Activated naive CD4-positive, alpha-beta T cell treated with anti-CD3 and anti-CD28 coated beads for 36 hours (primary cell): ENCODE measurements around the gene PIGS. TPM values are rescaled to one million over a fixed set of nuclear protein-coding genes. Genes with fewer than 3 reads are reported as not detected.
"Not testable (repeated sequence)": the region's sequence is repeated elsewhere in the genome, so short reads cannot be mapped to it uniquely, and the experiment has no call there.

Experiments used
- CTCF ChIA-PET: fragments of 350-600 bp; sonication (Branson Sonifier 250); formaldehyde crosslinking; loops from one replicate; lab custom pipeline; 2021; ENCODE audit warnings: antibody characterized with exemption; lab: Charles Lee
- DNase-seq: peaks from one replicate; pipeline ENCODE4 v3.0.0-alpha.2; 2020
- H3K27ac Mint-ChIP-seq: one replicate; pipeline ENCODE4 v1.8.0; 2021; ENCODE audit warnings: mild to moderate bottlenecking, mixed read lengths
- H3K27me3 Mint-ChIP-seq: one replicate; pipeline ENCODE4 v1.8.0; 2021; ENCODE audit warnings: low read depth, mixed read lengths
- H3K36me3 Mint-ChIP-seq: one replicate; pipeline ENCODE4 v1.8.0; 2021; ENCODE audit warnings: low read depth, mixed read lengths
- H3K4me1 Mint-ChIP-seq: one replicate; pipeline ENCODE4 v1.8.0; 2021; ENCODE audit warnings: low read depth, mixed read lengths
- H3K4me3 Mint-ChIP-seq: one replicate; pipeline ENCODE4 v1.8.0; 2021; ENCODE audit warnings: mild to moderate bottlenecking, moderate library complexity, mixed read lengths
- H3K9me3 Mint-ChIP-seq: one replicate; pipeline ENCODE4 v1.8.0; 2021; ENCODE audit warnings: mixed read lengths
- intact Hi-C: fragments of 100-400 bp; cut with micrococcal nuclease; formaldehyde crosslinking; loops from one replicate; pipeline ENCODE4 v1.15.1; 2023
- total RNA-seq, 2 experiments: library from RNA; stranded (reverse); gene quantifications; one replicate each; pipeline ENCODE4 v1.2.3, GENCODE V29; 2021

Gene PIGS
- total RNA-seq = 10 to 100 TPM; 34.8 to 36.0 TPM

- H3K4me3 Mint-ChIP-seq = peak within 1 kb of the TSS; percentile 85
- peaks cover 51% of the 10 kb centered on the region for H3K4me1 Mint-ChIP-seq
- intact Hi-C loops = loop anchor here (1.0 to 10.0 kb wide), 6 partner anchors 22 to 527 kb away; partner anchors contain the start of genes BLTP2, IFT20, NLK and PHF12
- no peaks in the 10 kb centered on the region for H3K9me3 Mint-ChIP-seq
- H3K36me3 Mint-ChIP-seq = peaks cover 20% of the 10 kb centered on the region
- peak within 1 kb of the TSS; percentile 91 for H3K27ac Mint-ChIP-seq
- H3K27me3 Mint-ChIP-seq = no peaks in the 10 kb centered on the region
- CTCF ChIA-PET = interaction anchor here (0.6 to 3.8 kb wide), 8 partner anchors 14 to 101 kb away, joined by 3 to 24 read pairs (median 3); partner anchors contain the start of gene SPAG5
- DNase-seq = peak; percentile 96
These were observed at the start of gene PIGS for GRCh38 chr17:28571361-28572122. PIGS (minus strand) TSS chr17:28571524; CDS start chr17:28571496, 28 bp downstream.

- Mint-ChIP-seq H3K27me3 (no peaks in the 10 kb centered on the region), H3K9me3 (no peaks in the 10 kb centered on the region), H3K36me3 (peaks cover 30% of the 10 kb centered on the region), H3K27ac (no peak overlapping the region), H3K4me1 (no peaks in the 10 kb centered on the region), H3K4me3 (no peak overlapping the region)
- CTCF ChIA-PET = no interaction called here
- no peak for DNase-seq
- intact Hi-C loops = no loop called here
These were observed 48.7 kb upstream of the PIGS start for GRCh38 chr17:28620010-28620409.

- no peaks in the 10 kb centered on the region for H3K9me3 Mint-ChIP-seq
- H3K4me3 Mint-ChIP-seq = no peak overlapping the region
- no peaks in the 10 kb centered on the region for H3K27me3 Mint-ChIP-seq
- intact Hi-C loops = no loop called here
- CTCF ChIA-PET = interaction anchor here (0.6 to 1.1 kb wide), 4 partner anchors 16 to 135 kb away, joined by 3 to 4 read pairs (median 3); no protein-coding TSS in a partner anchor
- H3K36me3 Mint-ChIP-seq = peaks cover 31% of the 10 kb centered on the region
- H3K4me1 Mint-ChIP-seq = peaks cover 3% of the 10 kb centered on the region
- no peak overlapping the region for H3K27ac Mint-ChIP-seq
- DNase-seq = no peak
These were observed 47.1 kb upstream of the PIGS start for GRCh38 chr17:28618464-28618863.

GRCh38 chr17:28616281-28616680 is 45.0 kb upstream of the PIGS start:
- no peak for DNase-seq
- CTCF ChIA-PET = no interaction called here
- no peak overlapping the region for H3K4me3 Mint-ChIP-seq
- peaks cover 3% of the 10 kb centered on the region for H3K4me1 Mint-ChIP-seq
- H3K27me3 Mint-ChIP-seq = no peaks in the 10 kb centered on the region
- intact Hi-C loops = no loop called here
- H3K36me3 Mint-ChIP-seq = peaks cover 26% of the 10 kb centered on the region
- H3K27ac Mint-ChIP-seq = no peak overlapping the region
- no peaks in the 10 kb centered on the region for H3K9me3 Mint-ChIP-seq

GRCh38 chr17:28615260-28615940 is 44.1 kb upstream of the PIGS start:
- Mint-ChIP-seq H3K27ac (no peak overlapping the region), H3K27me3 (no peaks in the 10 kb centered on the region), H3K9me3 (no peaks in the 10 kb centered on the region), H3K36me3 (peaks cover 26% of the 10 kb centered on the region), H3K4me1 (peaks cover 3% of the 10 kb centered on the region), H3K4me3 (no peak overlapping the region)
- CTCF ChIA-PET = no interaction called here
- DNase-seq = no peak
- intact Hi-C loops = no loop called here

GRCh38 chr17:28613931-28614381 is 42.6 kb upstream of the PIGS start, which contains the start of gene RSKR:
RSKR (minus strand) TSS chr17:28614185; CDS start chr17:28614161, 24 bp downstream.
- CTCF ChIA-PET = interaction anchor here (1.3 kb wide), 1 partner anchor 23 kb away, joined by 7 read pairs; no protein-coding TSS in a partner anchor
- Mint-ChIP-seq H3K27me3 (no peaks in the 10 kb centered on the region), H3K9me3 (no peaks in the 10 kb centered on the region), H3K27ac (no peak within 1 kb of the TSS), H3K4me3 (no peak within 1 kb of the TSS), H3K4me1 (peaks cover 3% of the 10 kb centered on the region), H3K36me3 (peaks cover 27% of the 10 kb centered on the region)
- intact Hi-C loops = loop anchor here (1.0 kb wide), 2 partner anchors 66 to 120 kb away; no protein-coding TSS in a partner anchor
- no peak for DNase-seq

GRCh38 chr17:28612936-28613872 is 41.9 kb upstream of the PIGS start:
- peak; percentile 52 for DNase-seq
- no peaks in the 10 kb centered on the region for H3K9me3 Mint-ChIP-seq
- intact Hi-C loops = loop anchor here (1.0 kb wide), 2 partner anchors 65 to 119 kb away; no protein-coding TSS in a partner anchor
- CTCF ChIA-PET = interaction anchor here (0.6 to 1.6 kb wide), 17 partner anchors 9 to 183 kb away, joined by 3 to 10 read pairs (median 4); partner anchors contain the start of genes BLTP2, PIGS and SPAG5
- no peak overlapping the region for H3K4me3 Mint-ChIP-seq
- H3K36me3 Mint-ChIP-seq = peaks cover 24% of the 10 kb centered on the region
- H3K27me3 Mint-ChIP-seq = no peaks in the 10 kb centered on the region
- no peak overlapping the region for H3K27ac Mint-ChIP-seq
- H3K4me1 Mint-ChIP-seq = peaks cover 3% of the 10 kb centered on the region

- no peak overlapping the region for H3K4me3 Mint-ChIP-seq
- H3K27me3 Mint-ChIP-seq = no peaks in the 10 kb centered on the region
- H3K36me3 Mint-ChIP-seq = peaks cover 22% of the 10 kb centered on the region
- CTCF ChIA-PET = interaction anchor here (0.6 to 1.6 kb wide), 17 partner anchors 9 to 183 kb away, joined by 3 to 10 read pairs (median 4); partner anchors contain the start of genes BLTP2, PIGS and SPAG5
- intact Hi-C loops = no loop called here
- peaks cover 3% of the 10 kb centered on the region for H3K4me1 Mint-ChIP-seq
- H3K27ac Mint-ChIP-seq = no peak overlapping the region
- no peaks in the 10 kb centered on the region for H3K9me3 Mint-ChIP-seq
- DNase-seq = no peak
These were observed 41.2 kb upstream of the PIGS start for GRCh38 chr17:28612531-28612930.

- Mint-ChIP-seq H3K4me3 (no peak overlapping the region), H3K27ac (no peak overlapping the region), H3K27me3 (no peaks in the 10 kb centered on the region), H3K9me3 (no peaks in the 10 kb centered on the region), H3K36me3 (peaks cover 9% of the 10 kb centered on the region), H3K4me1 (peaks cover 3% of the 10 kb centered on the region)
- intact Hi-C loops = no loop called here
- no peak for DNase-seq
- CTCF ChIA-PET = interaction anchor here (1.1 to 2.1 kb wide), 2 partner anchors 113 to 115 kb away, joined by 4 to 5 read pairs; no protein-coding TSS in a partner anchor
These were observed 39.1 kb upstream of the PIGS start for GRCh38 chr17:28610376-28610775.

- DNase-seq, H3K4me1 Mint-ChIP-seq, H3K4me3 Mint-ChIP-seq, H3K9me3 Mint-ChIP-seq, intact Hi-C loops, H3K36me3 Mint-ChIP-seq, H3K27ac Mint-ChIP-seq, H3K27me3 Mint-ChIP-seq, CTCF ChIA-PET: not testable (repeated sequence)
These were observed 32.7 kb upstream of the PIGS start for GRCh38 chr17:28604031-28604430.
